Ishikawa (cell line): ENCODE data around the gene RIN3.

Experiments used
- CEBPB ChIP-seq: IDR thresholded peaks from 2 replicates; pipeline ENCODE4 v1.6.1; 2012
- CREB1 ChIP-seq: IDR thresholded peaks from 2 replicates; pipeline ENCODE4 v1.6.1; 2012; ENCODE audit warnings: low read depth
- EGR1 ChIP-seq: IDR thresholded peaks from 2 replicates; pipeline ENCODE4 v1.6.1; 2012
- EP300 ChIP-seq: IDR thresholded peaks from 2 replicates; pipeline ENCODE4 v1.6.1; 2012; ENCODE audit warnings: borderline replicate concordance
- FOXM1 ChIP-seq: IDR thresholded peaks from 2 replicates; pipeline ENCODE4 v1.6.1; 2012; ENCODE audit warnings: low read depth, borderline replicate concordance
- NFIC ChIP-seq: IDR thresholded peaks from 2 replicates; pipeline ENCODE4 v1.6.1; 2012
- RAD21 ChIP-seq: IDR thresholded peaks from 2 replicates; pipeline ENCODE4 v1.6.1; 2012; ENCODE audit warnings: low read depth
- TAF1 ChIP-seq: IDR thresholded peaks from 2 replicates; pipeline ENCODE4 v1.6.1; 2012; ENCODE audit warnings: low read depth, mild to moderate bottlenecking
- TCF12 ChIP-seq: IDR thresholded peaks from 2 replicates; pipeline ENCODE4 v1.6.1; 2012; ENCODE audit warnings: low read depth
- TEAD4 ChIP-seq: IDR thresholded peaks from 2 replicates; pipeline ENCODE4 v1.6.1; 2012
- YY1 ChIP-seq: IDR thresholded peaks from 2 replicates; pipeline ENCODE4 v1.6.1; 2012; ENCODE audit warnings: low read depth
- ZBTB7A ChIP-seq: IDR thresholded peaks from 2 replicates; pipeline ENCODE4 v1.6.1; 2012; ENCODE audit warnings: low read depth
- TF ChIP-seq, protein P1 (sequence below): IDR thresholded peaks from 2 replicates; pipeline ENCODE4 v1.6.1; 2012
- TF ChIP-seq, protein P2 (sequence below): IDR thresholded peaks from 2 replicates; pipeline ENCODE4 v1.6.1; 2012
- TF ChIP-seq, protein P3 (sequence below): IDR thresholded peaks from 2 replicates; pipeline ENCODE4 v1.6.1; 2012; ENCODE audit warnings: low read depth, mild to moderate bottlenecking

RIN3 gene

DNA sequence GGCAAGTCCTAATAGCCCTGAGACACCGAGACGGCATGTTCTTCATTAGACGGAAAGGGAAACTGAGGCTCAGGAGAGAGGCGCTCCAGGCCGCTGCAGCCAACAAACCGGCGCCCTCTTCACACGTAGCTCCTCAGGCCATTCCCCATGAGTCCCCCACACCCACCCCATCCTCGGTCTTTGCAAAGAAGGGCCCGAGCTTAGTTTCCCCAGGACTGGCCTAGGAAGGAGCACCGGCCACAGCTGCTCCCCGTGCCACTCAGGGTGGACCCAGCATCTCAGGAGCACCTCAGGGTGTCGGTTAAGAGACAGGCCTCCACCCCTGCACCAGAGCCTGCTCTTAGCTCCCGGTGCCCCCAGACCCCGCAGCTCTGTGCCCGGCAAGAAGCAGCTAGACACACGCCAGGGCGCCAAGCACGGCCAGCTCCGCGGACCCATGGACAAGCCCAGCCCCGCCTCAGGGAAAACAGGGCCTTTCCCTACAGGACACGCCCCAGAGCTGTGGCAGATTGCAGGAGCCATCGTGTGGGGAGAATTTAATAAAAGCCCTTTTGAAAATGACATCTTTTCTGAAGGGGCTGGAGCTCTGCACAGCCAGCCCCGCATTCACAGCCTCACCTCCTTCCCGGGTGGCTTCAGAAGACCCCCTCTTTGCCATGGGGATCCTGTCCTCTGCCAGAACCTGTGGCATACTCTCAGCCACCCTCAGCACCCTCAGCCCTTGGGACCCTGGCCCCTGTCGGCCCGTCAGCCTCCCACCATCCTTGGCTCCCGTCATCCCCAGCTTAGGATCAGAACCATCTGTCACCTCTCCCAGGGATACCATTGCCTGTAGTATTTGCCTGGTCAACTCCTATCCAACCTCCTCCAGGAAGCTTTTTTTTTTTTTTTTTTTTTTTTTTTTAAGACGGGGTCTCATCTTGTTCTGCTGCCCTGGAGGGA, 175.1 kb downstream of the RIN3 start:
- no peak for TF ChIP-seq FOXM1
- TF ChIP-seq NFIC, result no peak
- no peak for TF ChIP-seq TCF12
- no peak for TF ChIP-seq EGR1
- TF ChIP-seq YY1, result no peak
- no peak for TF ChIP-seq CEBPB
- TF ChIP-seq CREB1, result no peak
- TF ChIP-seq EP300, result no peak

DNA sequence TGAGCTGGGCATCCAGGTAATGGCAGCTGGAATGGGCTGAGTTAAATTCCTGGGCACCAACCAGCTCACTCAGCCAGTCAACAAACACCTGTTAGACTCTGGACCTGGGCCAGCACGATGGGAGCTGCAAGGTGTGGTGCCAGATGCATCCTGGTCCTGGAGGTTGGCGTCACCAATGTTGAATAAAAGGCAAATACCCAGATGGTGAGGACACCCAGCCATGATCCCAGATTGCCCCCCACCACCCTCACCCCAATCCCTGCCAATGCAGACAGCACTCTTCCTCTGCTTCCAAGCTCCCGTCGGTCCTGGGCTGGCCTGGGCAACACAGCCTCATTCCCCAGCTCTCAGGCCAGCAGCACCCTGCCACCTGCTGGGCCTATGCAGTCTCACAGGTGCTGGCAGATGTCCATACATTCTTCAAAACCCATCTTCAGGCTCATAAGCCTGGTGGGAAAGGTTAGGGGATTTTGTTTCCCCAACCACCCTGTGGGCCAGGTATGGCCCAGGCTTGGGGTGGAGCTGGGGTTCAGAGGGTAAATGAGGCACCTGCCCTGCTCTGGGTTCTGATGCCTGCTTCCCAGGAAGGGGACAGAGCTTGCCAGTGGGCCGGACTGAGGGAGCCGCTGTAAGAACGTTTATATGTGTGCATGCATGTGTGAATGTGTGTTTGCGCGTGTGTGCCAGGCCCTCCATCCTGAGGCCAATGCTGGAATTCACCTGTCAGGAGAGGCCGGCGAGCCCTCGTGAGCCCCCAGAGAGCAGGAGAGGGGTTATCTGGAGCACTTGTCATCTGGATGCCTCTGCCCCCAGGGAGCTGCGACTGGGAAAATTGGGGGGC, 176.8 kb downstream of the RIN3 start:
- no peak for TF ChIP-seq TAF1
- no peak for TF ChIP-seq TCF12
- TF ChIP-seq, protein P1, sequence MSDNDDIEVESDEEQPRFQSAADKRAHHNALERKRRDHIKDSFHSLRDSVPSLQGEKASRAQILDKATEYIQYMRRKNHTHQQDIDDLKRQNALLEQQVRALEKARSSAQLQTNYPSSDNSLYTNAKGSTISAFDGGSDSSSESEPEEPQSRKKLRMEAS, result no peak
- peak; percentile 3; the same call in 1 of the 2 replicates for TF ChIP-seq TEAD4
- no peak for TF ChIP-seq YY1
- TF ChIP-seq CEBPB, result no peak
- TF ChIP-seq EP300, result no peak
- no peak for TF ChIP-seq FOXM1
- TF ChIP-seq, protein P2, sequence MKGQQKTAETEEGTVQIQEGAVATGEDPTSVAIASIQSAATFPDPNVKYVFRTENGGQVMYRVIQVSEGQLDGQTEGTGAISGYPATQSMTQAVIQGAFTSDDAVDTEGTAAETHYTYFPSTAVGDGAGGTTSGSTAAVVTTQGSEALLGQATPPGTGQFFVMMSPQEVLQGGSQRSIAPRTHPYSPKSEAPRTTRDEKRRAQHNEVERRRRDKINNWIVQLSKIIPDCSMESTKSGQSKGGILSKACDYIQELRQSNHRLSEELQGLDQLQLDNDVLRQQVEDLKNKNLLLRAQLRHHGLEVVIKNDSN, result no peak
- no peak for TF ChIP-seq ZBTB7A
- TF ChIP-seq NFIC, result peak; percentile 77
- peak; percentile 56 for TF ChIP-seq RAD21
- TF ChIP-seq CREB1, result no peak
- TF ChIP-seq EGR1, result no peak
- TF ChIP-seq, protein P3, sequence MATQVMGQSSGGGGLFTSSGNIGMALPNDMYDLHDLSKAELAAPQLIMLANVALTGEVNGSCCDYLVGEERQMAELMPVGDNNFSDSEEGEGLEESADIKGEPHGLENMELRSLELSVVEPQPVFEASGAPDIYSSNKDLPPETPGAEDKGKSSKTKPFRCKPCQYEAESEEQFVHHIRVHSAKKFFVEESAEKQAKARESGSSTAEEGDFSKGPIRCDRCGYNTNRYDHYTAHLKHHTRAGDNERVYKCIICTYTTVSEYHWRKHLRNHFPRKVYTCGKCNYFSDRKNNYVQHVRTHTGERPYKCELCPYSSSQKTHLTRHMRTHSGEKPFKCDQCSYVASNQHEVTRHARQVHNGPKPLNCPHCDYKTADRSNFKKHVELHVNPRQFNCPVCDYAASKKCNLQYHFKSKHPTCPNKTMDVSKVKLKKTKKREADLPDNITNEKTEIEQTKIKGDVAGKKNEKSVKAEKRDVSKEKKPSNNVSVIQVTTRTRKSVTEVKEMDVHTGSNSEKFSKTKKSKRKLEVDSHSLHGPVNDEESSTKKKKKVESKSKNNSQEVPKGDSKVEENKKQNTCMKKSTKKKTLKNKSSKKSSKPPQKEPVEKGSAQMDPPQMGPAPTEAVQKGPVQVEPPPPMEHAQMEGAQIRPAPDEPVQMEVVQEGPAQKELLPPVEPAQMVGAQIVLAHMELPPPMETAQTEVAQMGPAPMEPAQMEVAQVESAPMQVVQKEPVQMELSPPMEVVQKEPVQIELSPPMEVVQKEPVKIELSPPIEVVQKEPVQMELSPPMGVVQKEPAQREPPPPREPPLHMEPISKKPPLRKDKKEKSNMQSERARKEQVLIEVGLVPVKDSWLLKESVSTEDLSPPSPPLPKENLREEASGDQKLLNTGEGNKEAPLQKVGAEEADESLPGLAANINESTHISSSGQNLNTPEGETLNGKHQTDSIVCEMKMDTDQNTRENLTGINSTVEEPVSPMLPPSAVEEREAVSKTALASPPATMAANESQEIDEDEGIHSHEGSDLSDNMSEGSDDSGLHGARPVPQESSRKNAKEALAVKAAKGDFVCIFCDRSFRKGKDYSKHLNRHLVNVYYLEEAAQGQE, result no peak

DNA sequence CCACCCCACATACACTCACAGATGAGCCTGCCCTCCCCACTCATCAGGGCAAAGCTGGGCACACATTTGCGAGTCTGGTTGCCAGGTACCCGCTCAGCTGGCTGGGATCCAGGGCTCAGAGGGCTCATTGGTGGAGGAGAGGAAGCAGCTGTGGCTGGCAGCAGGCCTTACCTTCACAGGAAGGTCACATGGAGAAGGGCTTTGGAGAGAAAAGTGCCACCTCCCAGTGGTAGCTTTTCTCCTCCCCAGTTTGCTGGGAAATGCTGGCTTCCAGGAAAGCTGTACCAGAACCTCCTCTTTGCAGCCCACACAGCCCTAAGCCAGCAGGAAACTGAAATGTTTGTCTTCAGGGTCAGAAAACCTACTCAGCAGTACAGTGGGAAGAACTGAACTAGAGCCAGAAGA, 179.2 kb downstream of the RIN3 start:
- TF ChIP-seq, protein P2, result peak; percentile 61; the same call in 1 of the 2 replicates
- no peak for TF ChIP-seq CEBPB
- TF ChIP-seq EGR1, result 0 out of 2 replicates have a peak, but pooled peaks have one; percentile 35
- TF ChIP-seq EP300, result no peak
- peak; percentile 64 for TF ChIP-seq NFIC
- no peak for TF ChIP-seq RAD21

DNA sequence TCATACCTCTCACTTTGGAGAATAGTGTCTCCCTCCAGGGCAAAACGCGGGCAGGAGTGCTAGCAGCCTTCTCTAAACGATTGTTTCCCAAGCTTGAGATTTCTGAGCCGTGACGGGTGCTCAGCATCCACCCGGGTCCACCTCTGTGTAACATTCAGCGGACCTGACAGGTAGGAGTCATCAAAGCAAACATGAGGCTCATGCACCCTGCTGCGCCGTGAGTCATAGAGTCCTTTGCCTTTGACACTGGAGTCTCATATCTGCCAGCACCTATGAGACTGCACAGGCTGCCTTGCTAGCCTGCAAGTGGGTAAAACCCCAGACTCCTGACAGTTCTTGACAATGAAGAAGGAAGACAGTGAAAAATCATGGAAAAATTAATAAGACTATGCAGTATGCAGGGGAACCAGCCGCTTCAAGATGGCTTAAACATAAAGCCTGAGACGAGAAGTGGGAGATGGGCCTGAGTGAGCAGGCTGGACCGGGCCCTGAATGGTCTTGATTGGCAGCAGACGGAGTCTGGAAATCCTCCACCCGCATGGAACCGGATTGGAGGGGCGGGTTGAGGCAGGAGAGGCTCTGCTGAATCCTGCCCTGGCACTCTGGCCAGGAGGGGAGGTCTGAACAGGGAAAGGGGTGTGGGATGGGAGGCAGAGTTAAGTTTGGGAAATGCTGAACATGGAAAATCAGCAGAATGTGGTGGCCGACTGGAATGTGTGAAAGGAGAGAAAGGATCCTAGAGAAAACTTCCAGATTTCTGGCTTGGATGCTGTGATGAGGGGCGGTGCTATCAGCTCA, 180.6 kb downstream of the RIN3 start:
- TF ChIP-seq YY1 (no peak), EGR1 (no peak), CEBPB (no peak), TEAD4 (no peak), TAF1 (no peak), RAD21 (no peak), CREB1 (no peak), TCF12 (no peak), ZBTB7A (no peak), FOXM1 (no peak), NFIC (no peak; the same call in 1 of the 2 replicates), EP300 (no peak)
- TF ChIP-seq, protein P3, result no peak
- TF ChIP-seq, protein P1, result no peak
- TF ChIP-seq, protein P2, result no peak
